SK-N-SH (cell line): ENCODE results near the gene PDE8A. TPM values are rescaled to one million over a fixed set of nuclear protein-coding genes. Genes with fewer than 3 reads are reported as not detected.

Experiments used
- CTCF ChIA-PET: fragments of 300-600, 350-600 bp; formaldehyde crosslinking; extraction: SDS; loops from one replicate; lab custom pipeline; 2021; lab: Yijun Ruan, JAX
- POLR2A ChIA-PET: fragments of 350-600 bp; sonication (Branson Sonifier 250); formaldehyde crosslinking; extraction: SDS; loops from one replicate; lab custom pipeline; 2020; ENCODE audit warnings: antibody characterized with exemption, inconsistent platforms; lab: Yijun Ruan, JAX
- DNase-seq: peaks from one replicate; pipeline ENCODE4 v3.0.0; 2012
- H2AFZ ChIP-seq: fragments of 200-600 bp; sonication (generic); 2 replicates; pipeline ENCODE4 v1.8.1; 2016; ENCODE audit warnings: antibody characterized with exemption, mild to moderate bottlenecking, low read depth
- H3F3A ChIP-seq: fragments of 200-600 bp; sonication (generic); replicated peaks from 2 replicates; pipeline ENCODE3; 2016; ENCODE audit warnings: antibody characterized with exemption, mild to moderate bottlenecking; ENCODE audit not compliant: insufficient read depth
- H3K27ac ChIP-seq, 2 experiments: fragments of 200-500 bp in 1 of 2; fragments of 200-600 bp in 1 of 2; sonication (Bioruptor generic) in 1 of 2; sonication (generic), shearing (Covaris generic) in 1 of 2; 2 replicates each; pipeline versions ENCODE4 v1.5.1 to v1.6.1; 2014 to 2016; ENCODE audit warnings: low read depth in 2 of 2, inconsistent platforms in 1 of 2, low read length in 1 of 2, mild to moderate bottlenecking in 1 of 2, mixed read lengths in 1 of 2
- H3K27me3 ChIP-seq: fragments of 200-600 bp; sonication (generic), shearing (Covaris generic); 2 replicates; pipeline ENCODE4 v1.6.1; 2016; ENCODE audit warnings: mixed run types; ENCODE audit not compliant: insufficient read depth
- H3K36me3 ChIP-seq, 2 experiments: fragments of 200-500 bp in 1 of 2; fragments of 200-600 bp in 1 of 2; sonication (Bioruptor generic) in 1 of 2; sonication (generic) in 1 of 2; replicated peaks in 1 of 2; 2 replicates each; pipeline versions ENCODE3 to v1.5.1; 2014 to 2016; ENCODE audit warnings: low read length in 1 of 2, mild to moderate bottlenecking in 1 of 2; ENCODE audit not compliant: insufficient read depth in 2 of 2, control insufficient read depth in 1 of 2
- H3K4me1 ChIP-seq, 2 experiments: fragments of 200-500 bp in 1 of 2; fragments of 200-600 bp in 1 of 2; sonication (Bioruptor generic) in 1 of 2; sonication (generic), shearing (Covaris generic) in 1 of 2; 2 replicates each; pipeline versions ENCODE4 v1.5.1 to v1.6.1; 2014 to 2016; ENCODE audit warnings: low read depth in 1 of 2, low read length in 1 of 2, mixed run types in 1 of 2; ENCODE audit not compliant: insufficient read depth in 2 of 2, control insufficient read depth in 1 of 2
- H3K4me2 ChIP-seq: fragments of 200-600 bp; sonication (generic), shearing (Covaris generic); 2 replicates; pipeline ENCODE4 v1.6.1; 2017; ENCODE audit warnings: mixed run types
- H3K4me3 ChIP-seq, 2 experiments: fragments of 200-500 bp in 1 of 2; fragments of 200-600 bp in 1 of 2; sonication (Bioruptor generic) in 1 of 2; sonication (generic), shearing (Covaris generic) in 1 of 2; 2 replicates each; pipeline versions ENCODE4 v1.5.1 to v1.8.1; 2014 to 2016; ENCODE audit warnings: low read depth in 2 of 2, inconsistent platforms in 1 of 2, low read length in 1 of 2, mild to moderate bottlenecking in 1 of 2, mixed read lengths in 1 of 2, moderate library complexity in 1 of 2
- H3K79me2 ChIP-seq: fragments of 200-600 bp; sonication (generic); 2 replicates; pipeline ENCODE4 v1.8.1; 2017; ENCODE audit warnings: mild to moderate bottlenecking; ENCODE audit not compliant: insufficient read depth
- H3K9ac ChIP-seq: fragments of 200-600 bp; sonication (generic); 2 replicates; pipeline ENCODE4 v1.6.1; 2017; ENCODE audit warnings: mixed run types
- H3K9me2 ChIP-seq: fragments of 200-600 bp; sonication (generic); 2 replicates; pipeline ENCODE4 v1.6.1; 2017; ENCODE audit warnings: mixed run types
- H3K9me3 ChIP-seq: fragments of 200-600 bp; sonication (generic); 2 replicates; pipeline ENCODE4 v1.6.1; 2017; ENCODE audit warnings: mixed run types, mild to moderate bottlenecking, moderate library complexity
- H4K20me1 ChIP-seq: fragments of 200-600 bp; sonication (generic); 2 replicates; pipeline ENCODE4 v1.6.1; 2017; ENCODE audit warnings: mild to moderate bottlenecking, mixed run types; ENCODE audit not compliant: insufficient read depth
- EP300 ChIP-seq, 2 experiments: IDR thresholded peaks; 2 replicates each; pipeline versions ENCODE4 v1.4.0 to v1.6.1; 2012; ENCODE audit warnings: borderline replicate concordance in 1 of 2, low read depth in 1 of 2, low read length in 1 of 2
- EZH2phosphoT487 ChIP-seq: fragments of 200-600 bp; sonication (generic); IDR thresholded peaks from 2 replicates; pipeline ENCODE4 v1.6.1; 2017; ENCODE audit warnings: low read depth, mixed run types, mild to moderate bottlenecking, antibody characterized with exemption, moderate library complexity, borderline replicate concordance
- FOXJ3 ChIP-seq: sonication (generic); formaldehyde crosslinking; IDR thresholded peaks from 2 replicates; pipeline ENCODE4 v1.5.1; 2020; ENCODE audit warnings: mild to moderate bottlenecking, missing genetic modification reagents
- JUND ChIP-seq: IDR thresholded peaks from 2 replicates; pipeline ENCODE4 v1.4.0; 2012
- MEF2A ChIP-seq: IDR thresholded peaks from 2 replicates; pipeline ENCODE4 v1.4.0; 2012; ENCODE audit warnings: low read depth, borderline replicate concordance
- RAD21 ChIP-seq: IDR thresholded peaks from 2 replicates; pipeline ENCODE4 v1.6.1; 2012; ENCODE audit warnings: mild to moderate bottlenecking, low read length
- RCOR1 ChIP-seq: fragments of 150-350 bp; IDR thresholded peaks from 2 replicates; pipeline ENCODE4 v1.6.1; 2017; ENCODE audit warnings: antibody characterized with exemption, low read length
- RFX5 ChIP-seq: IDR thresholded peaks from 2 replicates; pipeline ENCODE4 v1.6.1; 2012; ENCODE audit warnings: mild to moderate bottlenecking, improper control_type of control experiment, low read length
- TAF1 ChIP-seq: IDR thresholded peaks from 2 replicates; pipeline ENCODE4 v1.6.1; 2012; ENCODE audit warnings: low read depth, mild to moderate bottlenecking, low read length, moderate library complexity, borderline replicate concordance
- TCF12 ChIP-seq: IDR thresholded peaks from 2 replicates; pipeline ENCODE4 v1.4.0; 2012
- TEAD4 ChIP-seq: IDR thresholded peaks from 2 replicates; pipeline ENCODE4 v1.4.0; 2012; ENCODE audit warnings: mild to moderate bottlenecking, borderline replicate concordance; ENCODE audit not compliant: insufficient read depth
- whole genome bisulfite sequencing: methylation state at CpG from one replicate; pipeline ENCODE4 v1.1.6; 2017; ENCODE audit warnings: low lambda C conversion rate; 5-methylcytosine and 5-hydroxymethylcytosine counted together
- polyA plus RNA-seq, 3 experiments: library from polyadenylated mRNA; depleted of rRNA; stranded (reverse); fragments of >200 nt; gene quantifications; 2 replicates each; pipeline ENCODE4 v1.2.3, GENCODE V29; 2012
- TF ChIP-seq, protein P1 (sequence below): IDR thresholded peaks from 2 replicates; pipeline ENCODE4; 2012
- TF ChIP-seq, protein P2 (sequence below): IDR thresholded peaks from 2 replicates; pipeline ENCODE4 v1.4.0; 2012; ENCODE audit warnings: low read depth, borderline replicate concordance
- TF ChIP-seq, protein P3 (sequence below): IDR thresholded peaks from 2 replicates; pipeline ENCODE4 v1.4.0; 2012; ENCODE audit warnings: low read depth
- TF ChIP-seq, protein P4 (sequence below): IDR thresholded peaks from 2 replicates; pipeline ENCODE4 v1.4.0; 2012; ENCODE audit warnings: low read depth, borderline replicate concordance
- TF ChIP-seq, protein P5 (sequence below): IDR thresholded peaks from 2 replicates; pipeline ENCODE4 v1.6.1; 2012; ENCODE audit warnings: mild to moderate bottlenecking, low read depth, low read length, moderate library complexity

Gene PDE8A
- polyA plus RNA-seq, 1 of the 3 experiments (the other 2 are of a cell fraction): 13.4 TPM

DNA sequence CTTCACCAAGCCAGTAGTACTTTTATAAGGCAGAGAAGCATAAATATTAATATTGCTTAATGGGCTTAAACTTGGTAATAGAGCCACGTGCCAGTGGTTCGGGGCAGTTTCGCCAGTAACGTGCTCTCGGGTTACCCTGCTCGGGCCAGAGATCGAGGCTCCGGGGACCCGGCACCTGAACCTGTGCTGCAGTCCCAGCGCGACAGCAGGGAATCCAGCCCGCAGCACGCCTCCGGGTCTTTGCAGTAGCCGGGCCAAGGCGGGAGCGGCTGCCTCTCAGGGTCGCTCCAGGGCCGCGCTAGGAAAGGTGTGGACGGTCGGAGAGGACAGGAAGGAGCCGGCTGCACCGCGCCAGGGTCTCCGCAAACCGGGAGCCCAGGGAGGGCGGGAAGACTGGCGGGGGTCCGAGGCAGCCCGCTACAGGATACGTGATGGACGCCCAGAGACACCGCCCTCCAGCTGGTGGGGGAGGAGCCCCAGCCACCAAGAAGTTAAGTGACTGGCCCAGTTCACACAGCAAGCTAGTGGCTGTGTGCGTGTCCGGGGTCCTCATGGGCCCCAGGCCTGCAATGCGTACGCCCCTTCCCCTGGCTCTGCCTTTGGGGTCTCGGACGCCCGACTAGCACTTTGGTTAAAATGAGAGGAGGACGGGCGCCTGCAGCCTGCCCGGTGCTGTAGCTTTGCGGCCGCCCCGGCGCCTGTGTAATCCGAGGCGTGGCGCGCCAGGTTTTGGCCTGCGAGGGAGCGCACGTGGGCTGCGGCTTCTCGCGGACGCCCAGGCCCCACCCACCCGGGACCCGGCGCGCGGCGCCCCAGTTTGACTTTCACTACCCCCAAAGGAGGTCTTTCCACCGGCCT, 1.2 kb upstream of the PDE8A start (continued):
- TF ChIP-seq, protein P1, sequence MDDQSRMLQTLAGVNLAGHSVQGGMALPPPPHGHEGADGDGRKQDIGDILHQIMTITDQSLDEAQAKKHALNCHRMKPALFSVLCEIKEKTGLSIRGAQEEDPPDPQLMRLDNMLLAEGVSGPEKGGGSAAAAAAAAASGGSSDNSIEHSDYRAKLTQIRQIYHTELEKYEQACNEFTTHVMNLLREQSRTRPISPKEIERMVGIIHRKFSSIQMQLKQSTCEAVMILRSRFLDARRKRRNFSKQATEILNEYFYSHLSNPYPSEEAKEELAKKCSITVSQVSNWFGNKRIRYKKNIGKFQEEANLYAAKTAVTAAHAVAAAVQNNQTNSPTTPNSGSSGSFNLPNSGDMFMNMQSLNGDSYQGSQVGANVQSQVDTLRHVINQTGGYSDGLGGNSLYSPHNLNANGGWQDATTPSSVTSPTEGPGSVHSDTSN: peak; percentile 65
- TF ChIP-seq RAD21 (no peak), TCF12 (peak; percentile 21; the same call in 1 of the 2 replicates), JUND (peak; percentile 58; the same call in 1 of the 2 replicates)
- TF ChIP-seq, protein P2, sequence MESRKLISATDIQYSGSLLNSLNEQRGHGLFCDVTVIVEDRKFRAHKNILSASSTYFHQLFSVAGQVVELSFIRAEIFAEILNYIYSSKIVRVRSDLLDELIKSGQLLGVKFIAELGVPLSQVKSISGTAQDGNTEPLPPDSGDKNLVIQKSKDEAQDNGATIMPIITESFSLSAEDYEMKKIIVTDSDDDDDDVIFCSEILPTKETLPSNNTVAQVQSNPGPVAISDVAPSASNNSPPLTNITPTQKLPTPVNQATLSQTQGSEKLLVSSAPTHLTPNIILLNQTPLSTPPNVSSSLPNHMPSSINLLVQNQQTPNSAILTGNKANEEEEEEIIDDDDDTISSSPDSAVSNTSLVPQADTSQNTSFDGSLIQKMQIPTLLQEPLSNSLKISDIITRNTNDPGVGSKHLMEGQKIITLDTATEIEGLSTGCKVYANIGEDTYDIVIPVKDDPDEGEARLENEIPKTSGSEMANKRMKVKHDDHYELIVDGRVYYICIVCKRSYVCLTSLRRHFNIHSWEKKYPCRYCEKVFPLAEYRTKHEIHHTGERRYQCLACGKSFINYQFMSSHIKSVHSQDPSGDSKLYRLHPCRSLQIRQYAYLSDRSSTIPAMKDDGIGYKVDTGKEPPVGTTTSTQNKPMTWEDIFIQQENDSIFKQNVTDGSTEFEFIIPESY: no peak

DNA sequence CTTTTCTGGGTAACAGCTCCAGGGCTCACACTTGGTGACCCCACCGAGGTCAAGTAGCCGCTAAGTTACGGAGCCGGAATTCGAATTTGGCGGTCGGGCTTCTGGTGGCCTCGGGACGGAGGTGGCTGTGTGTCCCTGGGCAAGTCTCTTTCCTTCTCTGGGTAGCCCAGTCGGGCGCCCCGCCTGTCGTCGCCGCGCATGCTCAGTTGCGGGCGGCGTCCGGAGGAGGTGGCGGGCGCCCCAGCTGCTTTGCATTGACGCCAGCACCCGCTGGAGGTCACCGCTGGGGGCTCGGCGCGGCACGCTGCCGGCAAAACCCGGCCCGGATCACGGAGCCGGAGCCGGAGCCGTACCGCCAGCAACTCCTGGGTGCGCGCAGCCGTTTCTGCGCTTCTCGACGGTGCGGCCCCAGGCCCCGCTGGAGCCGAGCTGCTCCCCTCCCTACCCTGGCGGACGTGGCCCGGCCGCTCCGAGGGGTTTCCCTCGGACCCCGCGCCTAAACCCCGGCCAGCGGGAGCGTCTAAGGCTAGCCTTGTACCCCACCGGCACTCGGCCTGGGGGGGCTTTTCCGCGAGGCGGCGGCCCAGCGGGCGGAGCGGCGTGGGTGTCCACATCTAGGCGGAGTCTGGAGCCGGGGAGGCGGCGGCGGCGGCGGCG, 474 bp upstream of the PDE8A start:
- CTCF ChIA-PET: interaction anchor here (0.8 to 3.5 kb wide), 11 partner anchors 11 to 394 kb away, joined by 3 to 19 read pairs (median 4); no protein-coding TSS in a partner anchor
- TF ChIP-seq RFX5 (peak; percentile 64; the same call in 1 of the 2 replicates), TEAD4 (no peak), FOXJ3 (no peak), EP300 (IDR thresholded peaks at IDR 0.05; ENCODE audit: borderline replicate concordance in 1 of 2, low read depth in 1 of 2, low read length in 1 of 2) (peak; percentile 59 to 64; a peak in 3 of 4 replicates), TAF1 (peak; percentile 63; the same call in 1 of the 2 replicates), EZH2phosphoT487 (no peak), TCF12 (peak; percentile 57), RCOR1 (peak; percentile 54; the same call in 1 of the 2 replicates), MEF2A (no peak)
- TF ChIP-seq, protein P3, sequence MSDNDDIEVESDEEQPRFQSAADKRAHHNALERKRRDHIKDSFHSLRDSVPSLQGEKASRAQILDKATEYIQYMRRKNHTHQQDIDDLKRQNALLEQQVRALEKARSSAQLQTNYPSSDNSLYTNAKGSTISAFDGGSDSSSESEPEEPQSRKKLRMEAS: peak; percentile 75
- TF ChIP-seq, protein P4, sequence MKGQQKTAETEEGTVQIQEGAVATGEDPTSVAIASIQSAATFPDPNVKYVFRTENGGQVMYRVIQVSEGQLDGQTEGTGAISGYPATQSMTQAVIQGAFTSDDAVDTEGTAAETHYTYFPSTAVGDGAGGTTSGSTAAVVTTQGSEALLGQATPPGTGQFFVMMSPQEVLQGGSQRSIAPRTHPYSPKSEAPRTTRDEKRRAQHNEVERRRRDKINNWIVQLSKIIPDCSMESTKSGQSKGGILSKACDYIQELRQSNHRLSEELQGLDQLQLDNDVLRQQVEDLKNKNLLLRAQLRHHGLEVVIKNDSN: 0 out of 2 replicates have a peak, but pooled peaks have one; percentile 28
- TF ChIP-seq, protein P5, sequence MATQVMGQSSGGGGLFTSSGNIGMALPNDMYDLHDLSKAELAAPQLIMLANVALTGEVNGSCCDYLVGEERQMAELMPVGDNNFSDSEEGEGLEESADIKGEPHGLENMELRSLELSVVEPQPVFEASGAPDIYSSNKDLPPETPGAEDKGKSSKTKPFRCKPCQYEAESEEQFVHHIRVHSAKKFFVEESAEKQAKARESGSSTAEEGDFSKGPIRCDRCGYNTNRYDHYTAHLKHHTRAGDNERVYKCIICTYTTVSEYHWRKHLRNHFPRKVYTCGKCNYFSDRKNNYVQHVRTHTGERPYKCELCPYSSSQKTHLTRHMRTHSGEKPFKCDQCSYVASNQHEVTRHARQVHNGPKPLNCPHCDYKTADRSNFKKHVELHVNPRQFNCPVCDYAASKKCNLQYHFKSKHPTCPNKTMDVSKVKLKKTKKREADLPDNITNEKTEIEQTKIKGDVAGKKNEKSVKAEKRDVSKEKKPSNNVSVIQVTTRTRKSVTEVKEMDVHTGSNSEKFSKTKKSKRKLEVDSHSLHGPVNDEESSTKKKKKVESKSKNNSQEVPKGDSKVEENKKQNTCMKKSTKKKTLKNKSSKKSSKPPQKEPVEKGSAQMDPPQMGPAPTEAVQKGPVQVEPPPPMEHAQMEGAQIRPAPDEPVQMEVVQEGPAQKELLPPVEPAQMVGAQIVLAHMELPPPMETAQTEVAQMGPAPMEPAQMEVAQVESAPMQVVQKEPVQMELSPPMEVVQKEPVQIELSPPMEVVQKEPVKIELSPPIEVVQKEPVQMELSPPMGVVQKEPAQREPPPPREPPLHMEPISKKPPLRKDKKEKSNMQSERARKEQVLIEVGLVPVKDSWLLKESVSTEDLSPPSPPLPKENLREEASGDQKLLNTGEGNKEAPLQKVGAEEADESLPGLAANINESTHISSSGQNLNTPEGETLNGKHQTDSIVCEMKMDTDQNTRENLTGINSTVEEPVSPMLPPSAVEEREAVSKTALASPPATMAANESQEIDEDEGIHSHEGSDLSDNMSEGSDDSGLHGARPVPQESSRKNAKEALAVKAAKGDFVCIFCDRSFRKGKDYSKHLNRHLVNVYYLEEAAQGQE: peak; percentile 49; the same call in 1 of the 2 replicates
- TF ChIP-seq, protein P1: peak; percentile 49

More for the DNA sequence above, 474 bp upstream of the PDE8A start:
- peak overlapping the region; percentile 87 to 88 for H3K4me3 ChIP-seq
- H3K79me2 ChIP-seq: peaks cover 40% of the 10 kb centered on the region
- no peaks in the 10 kb centered on the region for H3K27me3 ChIP-seq
- H3F3A ChIP-seq: no peaks in the 10 kb centered on the region
- peaks cover 20% of the 10 kb centered on the region; the same call in 1 of the 2 replicates for H4K20me1 ChIP-seq
- no peaks in the 10 kb centered on the region for H3K9me3 ChIP-seq
- peak overlapping the region; percentile 80 for H3K9ac ChIP-seq
- peak overlapping the region; percentile 91; the same call in 1 of the 2 replicates for H2AFZ ChIP-seq
- 1% methylated on average over 14 of the region's 75 CpGs for WGBS
- peak overlapping the region; percentile 82 for H3K4me2 ChIP-seq
- POLR2A ChIA-PET: interaction anchor here (1.0 to 1.4 kb wide), 3 partner anchors 26 to 410 kb away, joined by 3 to 4 read pairs (median 3); no protein-coding TSS in a partner anchor
- H3K9me2 ChIP-seq: no peaks in the 10 kb centered on the region
- H3K4me1 ChIP-seq: peaks cover 0 to 7% of the 10 kb centered on the region in 2 experiments; a peak in 3 of 4 replicates
- DNase-seq: peak; percentile 100
- H3K27ac ChIP-seq: peak overlapping the region; percentile 88 to 89
- no peaks in the 10 kb centered on the region for H3K36me3 ChIP-seq
